Muscle of back (tissue), 11 donors: ENCODE results near the gene CELF2. TPM values are rescaled to one million over a fixed set of nuclear protein-coding genes. Genes with fewer than 3 reads are reported as not detected.
A peak's percentile ranks its signal among the peaks of the same experiment; 100 is the strongest.

ENCODE experiments used
- DNase-seq, 3 donors: peaks; one replicate each; pipeline versions ENCODE4 v3.0.0 to v3.0.0-alpha.2; 2013
- polyA plus RNA-seq, 10 donors: library from polyadenylated mRNA; unstranded; fragments of 120-200 nt; gene quantifications; one replicate each; pipeline ENCODE4 v1.2.1, GENCODE V29; 2013; ENCODE audit not compliant: insufficient read length in 10 of 10

Gene CELF2
- polyA plus RNA-seq, 10 donors = 56.5 to 83.2 (median 67.5) TPM

- no peak for DNase-seq
Observed at GRCh38 chr10:11223081-11223480, 205.4 kb downstream of the CELF2 start.

DNA sequence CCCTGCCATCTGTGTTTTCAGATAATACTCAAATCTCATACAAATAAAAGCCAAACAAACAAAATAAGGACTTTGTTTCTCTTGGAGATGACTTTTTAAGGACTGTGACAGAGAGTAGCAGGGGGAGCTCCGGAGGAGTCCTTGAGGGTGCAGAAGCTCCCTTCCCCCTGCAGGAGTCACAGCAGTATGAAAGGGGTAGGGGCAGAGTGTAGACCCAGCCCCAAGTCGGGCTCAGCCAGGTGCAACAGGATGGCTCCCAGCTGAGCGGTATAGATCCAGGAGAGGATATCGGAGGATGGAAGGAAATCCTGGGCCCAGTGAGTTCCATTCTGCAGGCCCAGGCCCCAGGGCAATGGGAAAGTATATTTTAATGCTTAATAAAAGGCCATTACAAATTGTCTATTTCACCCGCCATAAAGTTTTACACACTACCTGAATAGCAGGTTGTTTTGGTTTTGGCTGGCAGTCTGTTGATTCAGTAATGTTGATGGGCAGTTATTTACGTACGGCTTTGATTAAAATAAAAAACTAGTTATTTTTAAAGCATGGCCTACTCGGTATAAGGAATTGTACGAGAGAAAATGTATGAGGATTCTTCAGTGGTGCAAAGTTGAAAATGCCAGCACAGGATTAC is 206.0 kb downstream of the CELF2 start:
- DNase-seq = no peak

GRCh38 chr10:11224321-11224720 is 206.6 kb downstream of the CELF2 start:
- DNase-seq = no peak

DNA sequence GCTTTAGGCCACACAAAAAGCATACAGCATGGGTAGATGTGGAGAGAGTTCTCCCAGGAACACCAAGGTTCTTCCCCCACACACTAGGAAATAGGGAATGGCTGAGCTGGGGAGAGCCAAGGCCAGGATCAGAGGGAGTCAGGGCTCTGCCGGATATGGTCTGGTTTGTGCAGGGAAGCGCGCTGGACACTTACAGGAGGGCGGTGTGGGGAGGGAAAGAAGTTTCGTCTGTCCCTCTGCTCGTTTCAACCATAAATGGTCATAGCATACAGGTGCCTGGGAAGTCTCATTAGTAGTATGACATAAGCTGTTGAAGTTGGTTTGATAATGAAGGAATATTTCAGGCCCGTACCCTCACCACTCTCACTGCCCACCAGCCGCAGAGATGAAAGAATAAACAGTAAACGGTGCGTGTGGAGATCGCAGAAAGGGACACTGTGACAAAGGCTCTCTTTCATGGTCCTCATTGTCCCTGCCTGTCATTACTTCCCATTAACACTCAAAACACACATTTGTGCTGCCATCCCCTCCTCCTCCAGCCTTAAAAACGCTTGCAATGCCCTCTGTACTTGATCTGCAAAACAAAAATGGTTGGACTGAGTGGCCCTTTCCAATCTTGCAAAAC is 207.2 kb downstream of the CELF2 start:
- DNase-seq = no peak

- DNase-seq = no peak
Observed at GRCh38 chr10:11225935-11226334, 208.3 kb downstream of the CELF2 start.

GRCh38 chr10:11227103-11227502 is 209.4 kb downstream of the CELF2 start:
- DNase-seq = no peak

- no peak for DNase-seq
Observed at GRCh38 chr10:11229893-11230292, 212.2 kb downstream of the CELF2 start.

DNA sequence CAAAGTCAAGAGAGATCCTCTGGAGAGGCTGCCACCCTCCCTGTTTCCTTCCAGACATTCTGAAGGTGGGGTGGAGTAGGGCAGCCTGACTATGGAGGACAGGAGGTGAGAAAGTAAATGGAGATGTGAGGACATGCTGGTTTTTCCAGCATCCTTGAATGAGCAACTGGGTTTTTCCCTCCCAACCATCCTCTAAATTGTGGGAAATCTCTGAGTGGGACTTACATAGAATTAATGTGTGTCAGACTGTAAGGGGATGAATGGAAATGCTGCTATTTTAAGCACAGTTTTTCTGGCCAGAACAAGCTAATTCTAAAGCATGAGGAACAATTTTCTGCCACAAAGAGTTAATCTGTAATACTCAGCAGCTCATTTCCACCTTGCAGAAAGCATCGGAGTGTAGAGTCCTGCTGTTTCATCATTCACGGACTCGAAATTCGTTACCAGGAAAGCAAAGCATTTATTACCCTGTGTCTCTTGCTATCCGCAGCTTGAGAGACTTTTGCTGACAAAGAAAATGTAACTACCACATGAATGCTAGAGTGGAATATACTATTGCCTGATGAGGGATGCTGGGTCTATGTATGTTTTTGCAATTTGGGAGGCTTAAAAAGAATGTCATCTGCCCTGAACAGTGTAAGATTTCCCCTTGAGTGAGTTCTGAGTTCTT is 213.0 kb downstream of the CELF2 start:
- no peak for DNase-seq

- DNase-seq = no peak
Observed at GRCh38 chr10:11231285-11231684, 213.6 kb downstream of the CELF2 start.

DNA sequence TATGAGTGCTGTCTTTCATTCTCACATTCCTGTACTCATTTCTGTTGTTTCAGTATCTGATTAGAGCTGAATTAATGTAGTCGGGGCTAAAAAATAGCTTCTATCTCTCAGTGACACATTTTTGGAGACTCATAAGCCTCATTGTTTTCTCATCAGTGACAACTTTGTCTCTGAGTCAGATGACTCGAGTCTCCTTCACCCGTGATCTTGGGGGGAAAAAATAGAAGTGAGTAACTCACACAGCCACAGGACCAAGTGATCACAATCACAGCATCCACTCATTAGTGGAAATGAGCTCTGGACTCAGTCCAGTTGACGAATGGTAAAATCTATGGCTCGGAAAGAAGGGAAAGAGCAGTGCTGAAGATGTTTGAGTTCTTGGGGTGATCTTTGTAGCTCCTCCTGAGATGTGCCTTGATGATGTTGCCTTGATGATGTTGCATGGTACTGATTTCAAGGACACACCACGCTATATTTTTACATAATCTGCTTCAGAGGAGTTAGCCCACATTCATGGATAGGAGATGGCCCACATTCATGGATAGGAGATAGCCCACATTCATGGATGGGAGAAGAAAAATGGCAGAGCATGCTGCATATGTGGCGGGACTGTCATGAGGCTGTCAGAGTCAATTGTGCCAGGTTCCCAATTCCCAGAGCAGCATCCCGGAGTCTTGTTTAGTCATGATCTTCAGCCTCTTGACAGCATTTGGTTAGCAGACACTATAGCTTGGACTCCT is 214.7 kb downstream of the CELF2 start:
- DNase-seq = no peak

- DNase-seq = no peak
Observed at GRCh38 chr10:11234857-11235531, 217.3 kb downstream of the CELF2 start.

GRCh38 chr10:11235771-11236170 is 218.1 kb downstream of the CELF2 start:
- DNase-seq = no peak

DNA sequence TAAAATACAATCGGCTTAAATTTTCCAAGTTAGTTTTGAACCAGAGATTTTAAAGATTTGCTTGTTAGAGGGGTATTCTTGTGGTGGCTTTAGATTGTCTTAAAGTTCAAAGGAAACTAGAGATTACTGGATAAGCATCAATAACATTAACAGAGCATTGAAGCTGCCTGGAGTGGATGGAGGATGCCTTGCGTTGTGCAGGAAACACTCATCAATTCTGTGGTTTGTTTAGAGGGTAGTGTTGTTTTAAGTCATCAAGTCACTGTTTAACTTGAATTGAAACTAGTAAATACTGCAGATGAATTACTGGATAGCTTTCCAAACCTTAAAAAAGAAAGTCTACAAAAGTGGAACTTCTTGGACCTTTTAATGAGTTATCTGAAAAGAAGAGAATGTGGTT is 218.6 kb downstream of the CELF2 start:
- no peak for DNase-seq

DNA sequence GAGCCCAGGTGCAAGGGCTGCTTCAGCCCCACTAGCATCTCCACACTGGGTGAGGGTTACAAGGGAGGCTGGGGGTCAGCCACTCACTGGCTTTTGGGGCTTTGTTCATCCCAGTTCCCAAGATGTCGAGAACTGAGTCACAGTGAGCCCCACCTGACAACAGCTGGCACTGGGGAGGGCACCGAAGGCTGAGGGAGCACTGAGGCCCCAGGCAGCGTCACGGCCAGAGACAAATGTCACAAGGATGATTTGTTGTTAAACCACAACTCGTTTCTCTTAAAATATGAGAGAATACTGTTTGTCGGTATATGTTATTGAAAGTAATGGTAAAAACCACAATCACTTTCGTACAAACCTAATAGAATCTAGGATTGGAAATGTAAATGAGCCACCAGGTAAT is 219.9 kb downstream of the CELF2 start:
- DNase-seq = no peak

DNA sequence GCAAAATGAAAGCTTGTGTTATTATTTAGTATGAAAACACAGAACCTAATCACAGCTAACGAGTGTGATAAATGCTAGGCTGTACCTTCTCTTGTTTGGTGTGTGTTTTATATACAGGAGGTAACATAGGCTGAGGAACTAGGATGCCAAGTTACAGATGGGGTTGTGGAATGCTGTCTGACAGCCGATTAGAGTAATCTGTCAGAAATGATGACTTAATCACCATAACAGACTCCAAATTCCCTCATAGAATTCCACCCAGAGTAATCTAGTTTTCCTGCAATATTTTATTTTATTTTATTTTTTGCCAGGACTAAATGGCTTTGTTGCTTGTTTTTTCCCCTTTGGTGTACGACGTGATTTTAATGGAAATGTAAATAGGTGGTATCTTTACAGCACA is 221.2 kb downstream of the CELF2 start:
- DNase-seq = no peak

DNA sequence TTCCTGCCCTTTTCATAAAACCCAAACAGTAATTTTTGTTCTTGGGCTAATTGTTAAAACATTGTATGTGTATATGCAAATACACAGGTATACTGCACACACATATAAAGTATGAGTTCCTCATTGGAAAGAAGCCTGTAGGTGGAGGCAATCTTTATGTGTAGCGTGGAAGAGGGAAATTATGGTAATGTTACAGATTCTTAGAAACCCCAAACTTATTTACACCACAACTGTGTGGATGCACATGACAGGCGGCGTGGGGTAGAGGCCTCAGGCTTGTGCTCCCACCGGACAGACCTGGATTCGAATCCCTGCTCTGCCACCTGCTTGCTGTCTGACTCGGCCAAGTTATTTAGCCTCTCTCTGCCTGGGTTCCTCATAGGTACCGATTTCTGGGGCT is 223.0 kb downstream of the CELF2 start:
- no peak for DNase-seq

GRCh38 chr10:11242443-11243387 is 225.0 kb downstream of the CELF2 start:
- DNase-seq = peak; percentile 56 to 81 (median 61)

- DNase-seq = no peak
Observed at GRCh38 chr10:11243425-11244222, 226.0 kb downstream of the CELF2 start.

DNA sequence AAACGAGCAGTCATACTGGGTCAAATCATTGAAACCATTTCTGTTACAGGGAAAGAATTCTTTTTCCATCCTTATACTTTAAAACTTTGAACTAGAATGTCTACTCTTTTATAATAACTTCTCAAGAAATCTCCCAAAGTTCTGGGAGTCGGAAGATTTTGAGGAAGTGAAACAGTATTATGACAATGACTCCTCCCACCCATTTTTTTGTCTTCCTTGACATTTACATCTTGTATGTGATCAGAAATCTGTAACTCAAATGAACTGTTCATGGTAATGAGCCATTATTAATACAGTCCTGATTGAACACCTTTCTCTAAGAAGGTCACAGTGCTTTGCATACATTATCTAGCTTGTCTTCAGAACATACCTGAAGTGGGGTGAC is 227.4 kb downstream of the CELF2 start:
- no peak for DNase-seq

DNA sequence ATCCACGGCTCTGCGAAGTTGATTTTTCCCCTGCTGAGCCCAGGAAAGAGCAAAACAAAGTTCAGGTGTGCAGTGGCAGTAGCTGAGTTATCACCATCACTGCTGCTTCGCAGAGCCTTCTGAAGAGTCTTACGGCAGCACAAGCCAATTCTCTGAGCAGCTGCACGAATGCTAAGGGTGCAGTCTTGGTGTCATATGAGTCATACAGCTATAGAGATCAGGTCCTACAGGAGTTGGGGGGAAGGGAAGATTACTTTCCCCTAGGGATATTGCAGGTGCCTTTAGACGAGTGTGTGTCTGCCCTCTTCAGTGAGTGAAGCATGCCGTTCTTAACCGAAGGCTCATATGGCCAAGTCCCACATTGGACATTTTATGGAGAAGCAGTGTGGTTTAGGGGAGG is 227.8 kb downstream of the CELF2 start:
- DNase-seq = no peak
